NB4 (cell line): ENCODE measurements around the gene SFT2D3.

Experiments used
- DNase-seq: peaks from one replicate; pipeline ENCODE4 v3.0.0; 2010; ENCODE audit warnings: low read depth
- H3K4me3 ChIP-seq: one replicate; pipeline ENCODE4 v1.5.1; 2011; ENCODE audit warnings: mild to moderate bottlenecking, low read depth, low read length, moderate library complexity
- CTCF ChIP-seq: IDR thresholded peaks from one replicate; pipeline ENCODE4 v1.5.1; 2012; ENCODE audit warnings: low read depth, low read length
- MAX ChIP-seq: IDR thresholded peaks from 2 replicates; pipeline ENCODE4 v1.6.1; 2011; ENCODE audit warnings: low read depth, low read length
- MYC ChIP-seq: IDR thresholded peaks from 2 replicates; pipeline ENCODE4 v1.6.1; 2011; ENCODE audit warnings: low read depth, low read length
- POLR2A ChIP-seq: IDR thresholded peaks from 2 replicates; pipeline ENCODE4 v1.6.1; 2011; ENCODE audit warnings: mild to moderate bottlenecking; ENCODE audit not compliant: insufficient read length; ENCODE audit errors: extremely low read depth

Gene SFT2D3

GRCh38 chr2:127669056-127669455 is 32.2 kb upstream of the SFT2D3 start:
- no peak for DNase-seq
- no peak overlapping the region for H3K4me3 ChIP-seq
- no peak for TF ChIP-seq POLR2A

GRCh38 chr2:127670055-127670956 is 31.0 kb upstream of the SFT2D3 start:
- TF ChIP-seq MAX (no peak), CTCF (no peak), POLR2A (no peak), MYC (no peak)
- no peak overlapping the region for H3K4me3 ChIP-seq
- no peak for DNase-seq

GRCh38 chr2:127670957-127671290 is 30.4 kb upstream of the SFT2D3 start:
- TF ChIP-seq CTCF (no peak), POLR2A (no peak), MYC (no peak), MAX (no peak)
- no peak for DNase-seq

DNA sequence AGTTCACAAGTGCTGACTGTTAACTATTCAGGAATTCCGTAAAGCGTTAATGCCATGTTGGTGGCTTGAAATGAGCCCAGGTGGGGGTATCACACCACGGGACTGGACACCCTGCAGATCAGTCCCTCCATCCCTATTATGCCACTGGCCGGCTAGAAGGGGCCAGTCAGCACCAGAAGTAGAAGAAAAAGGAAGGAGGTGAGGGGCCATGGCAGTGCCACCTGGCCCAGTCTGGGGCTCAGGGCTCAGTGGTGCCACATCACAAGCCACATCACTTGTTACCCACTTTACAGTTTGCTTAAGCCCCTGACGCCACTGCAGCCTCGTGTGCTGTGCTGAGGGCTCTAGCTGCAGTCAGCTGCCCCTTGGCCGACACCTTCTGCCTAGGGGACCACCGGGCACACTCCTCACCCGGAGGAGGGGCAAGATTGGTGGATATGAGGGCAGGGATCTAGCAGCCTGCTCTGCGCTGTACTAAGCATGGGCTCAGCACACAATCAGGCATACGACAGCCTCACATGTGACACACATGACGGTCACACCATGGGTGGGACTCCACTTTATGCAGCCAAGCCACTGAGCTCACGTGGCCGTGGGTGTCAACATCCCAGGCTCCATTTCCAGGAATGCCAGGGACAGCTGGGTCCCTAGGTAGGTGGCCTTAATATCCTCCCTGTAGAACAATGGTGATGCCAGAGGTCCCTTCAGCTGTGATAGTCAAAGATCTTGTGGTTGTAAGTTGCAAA is 29.6 kb upstream of the SFT2D3 start:
- no peak for DNase-seq
- TF ChIP-seq CTCF (no peak), MAX (no peak), MYC (no peak), POLR2A (no peak)
- no peak overlapping the region for H3K4me3 ChIP-seq

More at GRCh38 chr2:127670957-127671290, 30.4 kb upstream of the SFT2D3 start:
- H3K4me3 ChIP-seq = no peak overlapping the region

GRCh38 chr2:127672341-127673224 is 28.7 kb upstream of the SFT2D3 start:
- no peak overlapping the region for H3K4me3 ChIP-seq
- TF ChIP-seq CTCF (no peak), MYC (no peak), MAX (no peak), POLR2A (no peak)
- no peak for DNase-seq
